Esophagus muscularis mucosa (tissue), 4 donors: ENCODE data around the gene LGALS13. TPM values are rescaled to one million over a fixed set of nuclear protein-coding genes. Genes with fewer than 3 reads are reported as not detected.

Experiments used
- DNase-seq: peaks from one replicate; pipeline ENCODE4 v3.0.0-alpha.2; 2017; ENCODE audit errors: extremely low spot score
- H3K27ac ChIP-seq, 4 donors: fragments of 200-600 bp; sonication (generic); replicated peaks in 1 of 4; 1 replicate in 3 of 4; 2 replicates in 1 of 4; pipeline ENCODE4 v1.5.1; 2016 to 2019; ENCODE audit warnings: mild to moderate bottlenecking in 1 of 4
- H3K27me3 ChIP-seq, 4 donors: fragments of 200-600 bp; sonication (generic); one replicate each; pipeline versions ENCODE4 v1.5.1 to v1.6.0; 2016 to 2019
- H3K36me3 ChIP-seq, 4 donors: fragments of 200-600 bp; sonication (generic); one replicate each; pipeline ENCODE4 v1.5.1; 2016 to 2019
- H3K4me1 ChIP-seq, 4 donors: fragments of 200-600 bp; sonication (generic); one replicate each; pipeline ENCODE4 v1.5.1; 2016 to 2019
- H3K4me3 ChIP-seq, 4 donors: fragments of 200-600 bp; sonication (generic); 1 replicate in 2 of 4; 2 replicates in 2 of 4; pipeline ENCODE4 v1.5.1; 2016 to 2019; ENCODE audit warnings: mild to moderate bottlenecking in 4 of 4, moderate library complexity in 1 of 4
- H3K9me3 ChIP-seq, 4 donors: fragments of 200-600 bp; sonication (generic); 1 replicate in 3 of 4; 2 replicates in 1 of 4; pipeline ENCODE4 v1.5.1; 2016 to 2019
- EP300 ChIP-seq: sonication (generic); formaldehyde crosslinking; IDR thresholded peaks from one replicate; pipeline ENCODE4 v1.6.1; 2017; ENCODE audit warnings: antibody characterized with exemption
- POLR2A ChIP-seq: fragments of 450-650 bp; IDR thresholded peaks from one replicate; pipeline ENCODE4 v1.6.1; 2017; ENCODE audit warnings: antibody characterized with exemption, moderate library complexity, mild to moderate bottlenecking, low read depth
- POLR2AphosphoS5 ChIP-seq, 2 donors: sonication (generic); formaldehyde crosslinking; IDR thresholded peaks; one replicate each; pipeline ENCODE4 v1.6.1; 2017; ENCODE audit warnings: antibody characterized with exemption in 2 of 2
- WGBS: methylation state at CpG from one replicate; pipeline ENCODE4 v1.1.5; 2018; 5-methylcytosine and 5-hydroxymethylcytosine counted together
- intact Hi-C: fragments of 100-400 bp; cut with DNase I; formaldehyde crosslinking; loops from one replicate; pipeline ENCODE4 v1.15.1; 2023
- total RNA-seq, 4 donors: library from RNA; depleted of rRNA; stranded (reverse); fragments of >200 nt; gene quantifications; one replicate each; pipeline versions ENCODE4 v1.1.0 to v1.2.1, GENCODE V29; 2016
- TF ChIP-seq, protein P1 (sequence below), 3 experiments: fragments of 200-600 bp in 2 of 3; fragments of 450-650 bp in 1 of 3; sonication (generic) in 2 of 3; IDR thresholded peaks; one replicate each; pipeline ENCODE4 v1.5.1; 2017 to 2019; ENCODE audit warnings: antibody characterized with exemption in 3 of 3, mild to moderate bottlenecking in 2 of 3, moderate library complexity in 1 of 3

The LGALS13 gene
- total RNA-seq, 4 donors from 2014 or later, result not detected

- WGBS, result 64% methylated on average over 5 of the region's 5 CpGs
- no peaks in the 10 kb centered on the region for H3K9me3 ChIP-seq
Measured at GRCh38 chr19:39557811-39558623, 44.3 kb upstream of the LGALS13 start.

GRCh38 chr19:39558624-39559117 is 43.7 kb upstream of the LGALS13 start:
- H3K9me3 ChIP-seq, result no peaks in the 10 kb centered on the region
- 71% methylated on average over 6 of the region's 6 CpGs for WGBS
- no peaks in the 10 kb centered on the region for H3K36me3 ChIP-seq
- peaks cover 0 to 9% (median 4%) of the 10 kb centered on the region in 4 donors for H3K4me1 ChIP-seq
- peak; percentile 79 for DNase-seq
- no peak overlapping the region for H3K27ac ChIP-seq
- intact Hi-C loops, result loop anchor here (5.0 kb wide), 1 partner anchor 114 kb away; no protein-coding TSS in a partner anchor
- TF ChIP-seq, protein P1, sequence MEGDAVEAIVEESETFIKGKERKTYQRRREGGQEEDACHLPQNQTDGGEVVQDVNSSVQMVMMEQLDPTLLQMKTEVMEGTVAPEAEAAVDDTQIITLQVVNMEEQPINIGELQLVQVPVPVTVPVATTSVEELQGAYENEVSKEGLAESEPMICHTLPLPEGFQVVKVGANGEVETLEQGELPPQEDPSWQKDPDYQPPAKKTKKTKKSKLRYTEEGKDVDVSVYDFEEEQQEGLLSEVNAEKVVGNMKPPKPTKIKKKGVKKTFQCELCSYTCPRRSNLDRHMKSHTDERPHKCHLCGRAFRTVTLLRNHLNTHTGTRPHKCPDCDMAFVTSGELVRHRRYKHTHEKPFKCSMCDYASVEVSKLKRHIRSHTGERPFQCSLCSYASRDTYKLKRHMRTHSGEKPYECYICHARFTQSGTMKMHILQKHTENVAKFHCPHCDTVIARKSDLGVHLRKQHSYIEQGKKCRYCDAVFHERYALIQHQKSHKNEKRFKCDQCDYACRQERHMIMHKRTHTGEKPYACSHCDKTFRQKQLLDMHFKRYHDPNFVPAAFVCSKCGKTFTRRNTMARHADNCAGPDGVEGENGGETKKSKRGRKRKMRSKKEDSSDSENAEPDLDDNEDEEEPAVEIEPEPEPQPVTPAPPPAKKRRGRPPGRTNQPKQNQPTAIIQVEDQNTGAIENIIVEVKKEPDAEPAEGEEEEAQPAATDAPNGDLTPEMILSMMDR (IDR thresholded peaks at IDR 0.05), result no peak
- no peak for TF ChIP-seq POLR2AphosphoS5 (IDR thresholded peaks at IDR 0.05)
- TF ChIP-seq POLR2A, result no peak
- no peak for TF ChIP-seq EP300
- no peaks in the 10 kb centered on the region for H3K27me3 ChIP-seq
- no peak overlapping the region for H3K4me3 ChIP-seq

More at GRCh38 chr19:39557811-39558623, 44.3 kb upstream of the LGALS13 start:
- Histone ChIP-seq H3K36me3 (no peaks in the 10 kb centered on the region), H3K27ac (no peak overlapping the region), H3K4me3 (no peak overlapping the region), H3K4me1 (peaks cover 0 to 9% (median 4%) of the 10 kb centered on the region in 4 donors), H3K27me3 (peaks cover 0 to 6% (median 0%) of the 10 kb centered on the region in 4 donors)
- intact Hi-C loops, result loop anchor here (5.0 kb wide), 1 partner anchor 114 kb away; no protein-coding TSS in a partner anchor
- DNase-seq, result peak; percentile 37
- TF ChIP-seq, protein P1 (IDR thresholded peaks at IDR 0.05), result no peak
- no peak for TF ChIP-seq EP300
- TF ChIP-seq POLR2A, result no peak
- no peak for TF ChIP-seq POLR2AphosphoS5 (IDR thresholded peaks at IDR 0.05)

DNA sequence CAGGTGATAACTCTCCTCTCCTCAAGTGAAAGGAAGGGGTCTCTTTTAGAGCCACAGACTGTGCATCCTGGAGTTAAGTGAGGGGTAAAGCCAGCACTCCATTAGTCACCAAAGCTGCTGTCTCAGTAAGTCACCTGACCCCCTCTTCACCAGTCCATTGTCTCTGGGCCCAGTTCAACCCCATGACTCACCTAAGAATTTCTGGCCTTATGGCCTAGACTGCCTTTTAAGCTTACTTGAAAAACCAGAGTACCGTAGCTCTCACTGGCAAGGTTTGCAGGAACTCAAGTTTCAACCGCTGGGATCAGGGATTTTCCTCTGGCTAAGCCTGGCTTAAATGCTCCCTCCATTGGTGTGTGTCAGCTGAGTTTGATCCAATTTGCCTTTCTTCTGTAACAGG is 38.9 kb upstream of the LGALS13 start:
- WGBS, result 77% methylated on average over 2 of the region's 2 CpGs
- peak; percentile 19 for DNase-seq
- intact Hi-C loops, result no loop called here
- Histone ChIP-seq H3K36me3 (no peaks in the 10 kb centered on the region), H3K4me1 (no peaks in the 10 kb centered on the region), H3K4me3 (no peak overlapping the region), H3K27ac (no peak overlapping the region), H3K27me3 (peaks cover 0 to 18% (median 0%) of the 10 kb centered on the region in 4 donors), H3K9me3 (no peaks in the 10 kb centered on the region)
- TF ChIP-seq, protein P1 (IDR thresholded peaks at IDR 0.05), result no peak
- TF ChIP-seq EP300 (no peak), POLR2A (no peak), POLR2AphosphoS5 (IDR thresholded peaks at IDR 0.05) (no peak)

DNA sequence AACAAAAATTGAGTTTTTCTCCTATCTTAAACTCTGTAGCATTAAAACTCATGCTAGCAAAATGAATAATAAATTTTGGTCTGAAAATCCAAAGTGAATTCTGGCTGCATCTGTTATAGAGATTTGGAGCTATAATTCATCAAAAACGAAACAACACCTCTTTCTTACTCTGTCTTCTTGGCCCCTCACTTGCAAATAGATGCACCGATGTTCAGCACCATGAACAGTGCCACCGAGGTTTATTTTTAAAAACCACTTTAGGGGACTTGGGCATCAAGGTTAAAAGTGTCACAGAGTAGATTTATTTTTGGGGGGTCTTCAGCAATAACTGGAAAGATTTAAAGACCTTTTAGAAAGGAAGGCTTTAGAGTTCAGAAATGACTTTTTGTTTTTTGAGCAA is 36.3 kb upstream of the LGALS13 start:
- Histone ChIP-seq H3K27ac (no peak overlapping the region), H3K36me3 (no peaks in the 10 kb centered on the region), H3K4me1 (no peaks in the 10 kb centered on the region), H3K9me3 (no peaks in the 10 kb centered on the region), H3K27me3 (peaks cover 0 to 18% (median 0%) of the 10 kb centered on the region in 4 donors), H3K4me3 (no peak overlapping the region)
- no peak for DNase-seq
- TF ChIP-seq, protein P1 (IDR thresholded peaks at IDR 0.05), result no peak
- TF ChIP-seq POLR2AphosphoS5 (IDR thresholded peaks at IDR 0.05) (no peak), EP300 (no peak), POLR2A (no peak)
- WGBS, result 29% methylated on average over 3 of the region's 3 CpGs
- intact Hi-C loops, result no loop called here
